H9 (cell line): ENCODE results near the gene FAM193A. TPM values are rescaled to one million over a fixed set of nuclear protein-coding genes. Genes with fewer than 3 reads are reported as not detected.

Experiments used
- DNase-seq: peaks from one replicate; pipeline ENCODE4 v3.0.0-alpha.2; 2017
- H2AFZ ChIP-seq: one replicate; pipeline ENCODE4 v1.6.1; 2013; ENCODE audit warnings: mild to moderate bottlenecking, low read length, control low read depth, moderate library complexity
- H2AK5ac ChIP-seq: 2 replicates; pipeline ENCODE4 v1.6.1; 2013; ENCODE audit warnings: low read length, control low read depth, mixed read lengths; ENCODE audit not compliant: insufficient read length
- H2BK120ac ChIP-seq: one replicate; pipeline ENCODE4 v1.6.1; 2013; ENCODE audit warnings: low read depth, mild to moderate bottlenecking, low read length, control low read depth, inconsistent platforms; ENCODE audit not compliant: poor library complexity, severe bottlenecking
- H2BK12ac ChIP-seq: 2 replicates; pipeline ENCODE4 v1.6.1; 2013; ENCODE audit warnings: low read length, control low read depth, mixed read lengths, low read depth; ENCODE audit not compliant: insufficient read length
- H2BK15ac ChIP-seq: 2 replicates; pipeline ENCODE4 v1.6.1; 2013; ENCODE audit warnings: low read depth, low read length, control low read depth
- H2BK20ac ChIP-seq: one replicate; pipeline ENCODE4 v1.6.1; 2013; ENCODE audit warnings: low read depth, mild to moderate bottlenecking, low read length, control low read depth, inconsistent platforms; ENCODE audit not compliant: poor library complexity, severe bottlenecking
- H2BK5ac ChIP-seq: 2 replicates; pipeline ENCODE4 v1.6.1; 2013; ENCODE audit warnings: low read length, control low read depth, mixed read lengths; ENCODE audit not compliant: insufficient read length
- H3K14ac ChIP-seq: 2 replicates; pipeline ENCODE4 v1.6.1; 2013; ENCODE audit warnings: low read length, control low read depth; ENCODE audit not compliant: insufficient read depth
- H3K18ac ChIP-seq: 2 replicates; pipeline ENCODE4 v1.6.1; 2013; ENCODE audit warnings: low read depth, mild to moderate bottlenecking, mixed read lengths, low read length, control low read depth; ENCODE audit not compliant: insufficient read length
- H3K23ac ChIP-seq: 2 replicates; pipeline ENCODE4 v1.6.1; 2013; ENCODE audit warnings: low read length, control low read depth, mixed read lengths, low read depth; ENCODE audit not compliant: insufficient read length
- H3K23me2 ChIP-seq: 2 replicates; pipeline ENCODE4 v1.6.1; 2013; ENCODE audit warnings: low read depth, mild to moderate bottlenecking, mixed read lengths, low read length, control low read depth; ENCODE audit not compliant: insufficient read length, poor library complexity, severe bottlenecking
- H3K27ac ChIP-seq: 2 replicates; pipeline ENCODE4 v1.5.1; 2013; ENCODE audit warnings: low read length, control low read depth, mixed read lengths, low read depth; ENCODE audit not compliant: insufficient read length
- H3K27me3 ChIP-seq: 2 replicates; pipeline ENCODE4 v1.6.1; 2013; ENCODE audit warnings: low read length, control low read depth, inconsistent platforms; ENCODE audit not compliant: insufficient read depth
- H3K4ac ChIP-seq: 2 replicates; pipeline ENCODE4 v1.6.1; 2013; ENCODE audit warnings: low read depth, mild to moderate bottlenecking, control low read depth, inconsistent platforms, low read length, moderate library complexity
- H3K4me1 ChIP-seq: 2 replicates; pipeline ENCODE4 v1.6.1; 2013; ENCODE audit warnings: low read length, control low read depth, inconsistent platforms; ENCODE audit not compliant: insufficient read depth
- H3K4me2 ChIP-seq: 2 replicates; pipeline ENCODE4 v1.6.1; 2013; ENCODE audit warnings: low read length, control low read depth, mixed read lengths; ENCODE audit not compliant: insufficient read length, insufficient read depth
- H3K56ac ChIP-seq: 2 replicates; pipeline ENCODE4 v1.6.1; 2013; ENCODE audit warnings: low read depth, mild to moderate bottlenecking, mixed read lengths, low read length, control low read depth; ENCODE audit not compliant: insufficient read length
- H3K79me1 ChIP-seq: 2 replicates; pipeline ENCODE4 v1.6.1; 2013; ENCODE audit warnings: low read depth, mild to moderate bottlenecking, moderate library complexity, low read length, control low read depth, inconsistent platforms; ENCODE audit not compliant: insufficient read depth, poor library complexity, severe bottlenecking
- H3K79me2 ChIP-seq: 2 replicates; pipeline ENCODE4 v1.6.1; 2013; ENCODE audit warnings: low read length, control low read depth, inconsistent platforms; ENCODE audit not compliant: insufficient read depth
- H3K9ac ChIP-seq: 2 replicates; pipeline ENCODE4 v1.6.1; 2013; ENCODE audit warnings: low read length, control low read depth, mixed read lengths; ENCODE audit not compliant: insufficient read length; ENCODE audit errors: extremely low read depth
- H3K9me3 ChIP-seq: one replicate; pipeline ENCODE4 v1.6.1; 2013; ENCODE audit warnings: low read depth, low read length, inconsistent platforms; ENCODE audit not compliant: control insufficient read depth
- H3T11ph ChIP-seq: one replicate; pipeline ENCODE4 v1.6.1; 2013; ENCODE audit warnings: mild to moderate bottlenecking, low read length, control low read depth, inconsistent platforms
- H4K20me1 ChIP-seq: one replicate; pipeline ENCODE4 v1.6.1; 2013; ENCODE audit not compliant: control insufficient read depth, insufficient read length, insufficient read depth
- H4K5ac ChIP-seq: 2 replicates; pipeline ENCODE4 v1.6.1; 2013; ENCODE audit warnings: low read depth, mild to moderate bottlenecking, mixed read lengths, low read length, control low read depth; ENCODE audit not compliant: insufficient read length
- H4K8ac ChIP-seq: replicated peaks from 2 replicates; pipeline ENCODE4 v1.6.1; 2013; ENCODE audit warnings: low read length, control low read depth, mixed read lengths, low read depth; ENCODE audit not compliant: insufficient read length
- H4K91ac ChIP-seq: 2 replicates; pipeline ENCODE4 v1.6.1; 2013; ENCODE audit warnings: low read depth, mild to moderate bottlenecking, moderate library complexity, mixed read lengths, low read length, control low read depth; ENCODE audit not compliant: insufficient read length
- H3K27ac Mint-ChIP-seq, 3 experiments: 2 replicates in 2 of 3; 3 replicates in 1 of 3; pipeline ENCODE4 v1.8.0; 2020 to 2021; ENCODE audit warnings: mixed read lengths in 3 of 3, mild to moderate bottlenecking in 1 of 3, moderate library complexity in 1 of 3
- H3K27me3 Mint-ChIP-seq: 2 replicates; pipeline ENCODE4 v1.8.0; 2021; ENCODE audit warnings: low read depth, mild to moderate bottlenecking, moderate library complexity, mixed read lengths
- H3K36me3 Mint-ChIP-seq, 3 experiments: 2 replicates in 2 of 3; 3 replicates in 1 of 3; pipeline ENCODE4 v1.8.0; 2020 to 2021; ENCODE audit warnings: low read depth in 3 of 3, mixed read lengths in 3 of 3; ENCODE audit not compliant: insufficient read depth in 1 of 3
- H3K4me1 Mint-ChIP-seq, 2 experiments: 2 replicates each; pipeline ENCODE4 v1.8.0; 2020; ENCODE audit warnings: mixed read lengths in 2 of 2
- H3K4me3 Mint-ChIP-seq, 2 experiments: 2 replicates in 1 of 2; 3 replicates in 1 of 2; pipeline ENCODE4 v1.8.0; 2020 to 2021; ENCODE audit warnings: mild to moderate bottlenecking in 2 of 2, mixed read lengths in 2 of 2, moderate library complexity in 1 of 2
- H3K9me3 Mint-ChIP-seq, 2 experiments: 2 replicates in 1 of 2; 3 replicates in 1 of 2; pipeline ENCODE4 v1.8.0; 2020; ENCODE audit warnings: mild to moderate bottlenecking in 2 of 2, mixed read lengths in 2 of 2, moderate library complexity in 1 of 2
- WGBS: extraction: QIAGEN DNeasy Blood & Tissue Kit; methylation state at CpG from one replicate; pipeline ENCODE4 v1.1.7; 2013; ENCODE audit warnings: missing lambda C conversion rate, low lambda C conversion rate, mixed read lengths; ENCODE audit not compliant: insufficient read length; ENCODE audit errors: extremely low coverage; 5-methylcytosine and 5-hydroxymethylcytosine counted together
- total RNA-seq: library from RNA; stranded (reverse); gene quantifications from 2 replicates; pipeline ENCODE4 v1.2.1, GENCODE V29; 2021
- TF ChIP-seq, protein P1 (sequence below): fragments of 200-600 bp; sonication (generic); conservative IDR thresholded peaks from 3 replicates; pipeline ENCODE4 v1.8.0; 2021; ENCODE audit warnings: antibody characterized with exemption, mild to moderate bottlenecking

The FAM193A gene
- total RNA-seq, 1 experiment from 2014 or later: 36.9 TPM

DNA sequence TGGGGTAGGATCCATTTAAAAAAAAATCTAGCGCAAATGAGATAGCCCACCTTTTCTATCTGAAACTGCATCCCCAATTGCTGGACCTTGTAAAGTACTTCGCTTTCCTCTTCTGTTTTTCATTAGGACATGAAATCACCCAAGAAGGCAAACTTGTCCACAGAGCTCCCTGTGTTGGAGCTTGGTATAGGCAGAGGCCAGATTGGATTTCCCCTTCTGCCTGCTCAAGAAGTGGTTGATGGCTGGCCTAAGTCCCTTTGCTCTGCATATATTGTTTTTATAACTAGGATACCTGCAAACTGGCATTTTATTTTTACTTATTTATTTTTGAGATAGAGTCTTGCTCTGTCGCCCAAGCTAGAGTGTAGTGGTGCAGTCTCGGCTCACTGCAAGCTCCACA, 39.1 kb upstream of the FAM193A start:
- Mint-ChIP-seq H3K36me3 (peaks cover 57 to 92% (median 78%) of the 10 kb centered on the region in 3 experiments; a peak in 6 of 7 replicates), H3K9me3 (no peaks in the 10 kb centered on the region), H3K4me1 (no peaks in the 10 kb centered on the region), H3K27me3 (no peaks in the 10 kb centered on the region), H3K4me3 (no peak overlapping the region), H3K27ac (no peak overlapping the region)
- no peak overlapping the region for H3K4me2 ChIP-seq
- H4K5ac ChIP-seq: no peak overlapping the region
- H3K18ac ChIP-seq: no peak overlapping the region
- no peak overlapping the region for H2AK5ac ChIP-seq
- WGBS: no CpG with 5 or more reads among the region's 4 CpGs
- no peak overlapping the region for H3K14ac ChIP-seq
- peaks cover 2% of the 10 kb centered on the region for H3K79me1 ChIP-seq
- no peak overlapping the region for H2AFZ ChIP-seq
- H2BK15ac ChIP-seq: no peak overlapping the region
- H3K23me2 ChIP-seq: no peaks in the 10 kb centered on the region
- no peak overlapping the region for H4K8ac ChIP-seq
- no peak overlapping the region for H3T11ph ChIP-seq
- H4K20me1 ChIP-seq: peaks cover 5% of the 10 kb centered on the region
- H3K23ac ChIP-seq: no peak overlapping the region
- H3K9me3 ChIP-seq: no peaks in the 10 kb centered on the region
- H3K56ac ChIP-seq: no peak overlapping the region
- no peak overlapping the region for H2BK5ac ChIP-seq
- H2BK120ac ChIP-seq: no peak overlapping the region
- no peak overlapping the region for H2BK20ac ChIP-seq
- no peak overlapping the region for H3K27ac ChIP-seq
- TF ChIP-seq, protein P1, sequence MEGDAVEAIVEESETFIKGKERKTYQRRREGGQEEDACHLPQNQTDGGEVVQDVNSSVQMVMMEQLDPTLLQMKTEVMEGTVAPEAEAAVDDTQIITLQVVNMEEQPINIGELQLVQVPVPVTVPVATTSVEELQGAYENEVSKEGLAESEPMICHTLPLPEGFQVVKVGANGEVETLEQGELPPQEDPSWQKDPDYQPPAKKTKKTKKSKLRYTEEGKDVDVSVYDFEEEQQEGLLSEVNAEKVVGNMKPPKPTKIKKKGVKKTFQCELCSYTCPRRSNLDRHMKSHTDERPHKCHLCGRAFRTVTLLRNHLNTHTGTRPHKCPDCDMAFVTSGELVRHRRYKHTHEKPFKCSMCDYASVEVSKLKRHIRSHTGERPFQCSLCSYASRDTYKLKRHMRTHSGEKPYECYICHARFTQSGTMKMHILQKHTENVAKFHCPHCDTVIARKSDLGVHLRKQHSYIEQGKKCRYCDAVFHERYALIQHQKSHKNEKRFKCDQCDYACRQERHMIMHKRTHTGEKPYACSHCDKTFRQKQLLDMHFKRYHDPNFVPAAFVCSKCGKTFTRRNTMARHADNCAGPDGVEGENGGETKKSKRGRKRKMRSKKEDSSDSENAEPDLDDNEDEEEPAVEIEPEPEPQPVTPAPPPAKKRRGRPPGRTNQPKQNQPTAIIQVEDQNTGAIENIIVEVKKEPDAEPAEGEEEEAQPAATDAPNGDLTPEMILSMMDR: no peak
- no peak overlapping the region for H2BK12ac ChIP-seq
- H3K79me2 ChIP-seq: peaks cover 8% of the 10 kb centered on the region
- H3K9ac ChIP-seq: no peak overlapping the region
- H3K27me3 ChIP-seq: no peaks in the 10 kb centered on the region
- no peak overlapping the region for H3K4ac ChIP-seq
- no peak overlapping the region for H4K91ac ChIP-seq
- H3K4me1 ChIP-seq: no peaks in the 10 kb centered on the region
- DNase-seq: no peak
